Activated naive CD8-positive, alpha-beta T cell treated with anti-CD3 and anti-CD28 coated beads, Interleukin-2, amount 10 ng/mL, durations not matched to agents 7 days and 5 days (primary cell): ENCODE data around the gene ATXN1. TPM values are rescaled to one million over a fixed set of nuclear protein-coding genes. Genes with fewer than 3 reads are reported as not detected.
A peak's percentile ranks its signal among the peaks of the same experiment; 100 is the strongest.

Source experiments
- ATAC-seq: fragments of 150-1000 bp; cut with Tn5 transposase; one replicate; pipeline ENCODE4 v1.10.0; 2021; ENCODE audit warnings: low read depth, moderate library complexity
- POLR2A ChIA-PET: fragments of 350-600 bp; sonication (Branson Sonifier 250); formaldehyde crosslinking; loops from one replicate; lab custom pipeline; 2021; ENCODE audit warnings: antibody characterized with exemption; lab: Charles Lee
- DNase-seq: peaks from one replicate; pipeline ENCODE4 v3.0.0; 2021
- H3K27ac Mint-ChIP-seq: one replicate; pipeline ENCODE4 v1.8.0; 2022; ENCODE audit warnings: mild to moderate bottlenecking, mixed read lengths
- H3K27me3 Mint-ChIP-seq: one replicate; pipeline ENCODE4 v1.8.0; 2022; ENCODE audit warnings: mild to moderate bottlenecking, moderate library complexity, mixed read lengths
- H3K36me3 Mint-ChIP-seq: one replicate; pipeline ENCODE4 v1.8.0; 2021; ENCODE audit warnings: mild to moderate bottlenecking, mixed read lengths
- H3K4me1 Mint-ChIP-seq: one replicate; pipeline ENCODE4 v1.8.0; 2021; ENCODE audit warnings: mixed read lengths
- H3K4me3 Mint-ChIP-seq: one replicate; pipeline ENCODE4 v1.8.0; 2022; ENCODE audit warnings: mild to moderate bottlenecking, moderate library complexity, mixed read lengths
- H3K9me3 Mint-ChIP-seq: one replicate; pipeline ENCODE4 v1.8.0; 2021; ENCODE audit warnings: mixed read lengths
- total RNA-seq, 2 experiments: library from RNA; stranded (reverse); gene quantifications; one replicate each; pipeline ENCODE4 v1.2.3, GENCODE V29; 2021

The ATXN1 gene
- total RNA-seq, 2 experiments from 2014 or later = 63.6 to 67.2 TPM

- peak overlapping the region; percentile 63 for H3K27ac Mint-ChIP-seq
- H3K4me1 Mint-ChIP-seq = peaks cover 39% of the 10 kb centered on the region
- H3K4me3 Mint-ChIP-seq = no peak overlapping the region
These were observed 436.5 kb downstream of the ATXN1 start for GRCh38 chr6:16324606-16325225.

DNA sequence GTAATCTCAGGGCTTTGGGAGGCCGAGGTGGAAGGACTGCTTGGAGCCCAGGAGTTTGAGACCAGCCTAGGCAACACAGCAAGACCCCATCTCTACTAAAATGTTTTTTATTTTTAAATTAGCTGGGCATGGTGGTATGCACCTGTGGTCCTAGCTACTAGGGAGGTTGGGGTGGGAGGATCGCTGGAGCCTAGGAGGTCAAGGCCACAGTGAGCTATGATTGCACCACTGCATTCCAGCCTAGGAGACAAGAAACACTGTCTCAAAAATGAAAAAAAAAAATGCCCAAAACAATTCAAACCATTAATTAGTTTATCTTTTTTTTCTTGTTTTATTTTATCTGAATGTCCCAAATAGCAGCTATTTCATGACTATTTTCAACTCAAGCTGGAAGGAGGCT is 437.1 kb downstream of the ATXN1 start:
- POLR2A ChIA-PET = interaction anchor here (0.7 to 1.5 kb wide), 2 partner anchors 86 to 440 kb away, joined by 3 to 5 read pairs; partner anchors contain the start of gene GMPR
- Mint-ChIP-seq H3K27ac (peak overlapping the region; percentile 88), H3K9me3 (peaks cover 1% of the 10 kb centered on the region), H3K27me3 (no peaks in the 10 kb centered on the region), H3K4me1 (peaks cover 42% of the 10 kb centered on the region), H3K4me3 (no peak overlapping the region), H3K36me3 (peaks cover 17% of the 10 kb centered on the region)
- ATAC-seq = no peak
- DNase-seq = no peak

More at GRCh38 chr6:16324606-16325225, 436.5 kb downstream of the ATXN1 start:
- peaks cover 17% of the 10 kb centered on the region for H3K36me3 Mint-ChIP-seq
- DNase-seq (no peak), ATAC-seq (no peak)
- H3K9me3 Mint-ChIP-seq = peaks cover 1% of the 10 kb centered on the region
- POLR2A ChIA-PET = interaction anchor here (0.7 to 1.5 kb wide), 2 partner anchors 86 to 439 kb away, joined by 3 to 5 read pairs; partner anchors contain the start of gene GMPR
- H3K27me3 Mint-ChIP-seq = no peaks in the 10 kb centered on the region

GRCh38 chr6:16322666-16323312 is 438.5 kb downstream of the ATXN1 start:
- POLR2A ChIA-PET = interaction anchor here (0.6 to 1.5 kb wide), 7 partner anchors 9 to 446 kb away, joined by 3 to 8 read pairs (median 6); partner anchors contain the start of genes ATXN1 and MYLIP
- peaks cover 1% of the 10 kb centered on the region for H3K9me3 Mint-ChIP-seq
- peaks cover 53% of the 10 kb centered on the region for H3K4me1 Mint-ChIP-seq
- peak; percentile 79 for ATAC-seq
- H3K36me3 Mint-ChIP-seq = peaks cover 17% of the 10 kb centered on the region
- DNase-seq = peak; percentile 69
- no peaks in the 10 kb centered on the region for H3K27me3 Mint-ChIP-seq
- peak overlapping the region; percentile 65 for H3K4me3 Mint-ChIP-seq
- peak overlapping the region; percentile 88 for H3K27ac Mint-ChIP-seq

GRCh38 chr6:16321826-16322225 is 439.4 kb downstream of the ATXN1 start:
- DNase-seq (no peak), ATAC-seq (no peak)
- no peak overlapping the region for H3K4me3 Mint-ChIP-seq
- H3K9me3 Mint-ChIP-seq = peaks cover 1% of the 10 kb centered on the region
- peak overlapping the region; percentile 88 for H3K27ac Mint-ChIP-seq
- POLR2A ChIA-PET = interaction anchor here (0.7 to 1.5 kb wide), 3 partner anchors 10 to 447 kb away, joined by 4 to 7 read pairs (median 6); partner anchors contain the start of gene ATXN1
- H3K27me3 Mint-ChIP-seq = no peaks in the 10 kb centered on the region
- H3K4me1 Mint-ChIP-seq = peaks cover 57% of the 10 kb centered on the region
- H3K36me3 Mint-ChIP-seq = peaks cover 17% of the 10 kb centered on the region

DNA sequence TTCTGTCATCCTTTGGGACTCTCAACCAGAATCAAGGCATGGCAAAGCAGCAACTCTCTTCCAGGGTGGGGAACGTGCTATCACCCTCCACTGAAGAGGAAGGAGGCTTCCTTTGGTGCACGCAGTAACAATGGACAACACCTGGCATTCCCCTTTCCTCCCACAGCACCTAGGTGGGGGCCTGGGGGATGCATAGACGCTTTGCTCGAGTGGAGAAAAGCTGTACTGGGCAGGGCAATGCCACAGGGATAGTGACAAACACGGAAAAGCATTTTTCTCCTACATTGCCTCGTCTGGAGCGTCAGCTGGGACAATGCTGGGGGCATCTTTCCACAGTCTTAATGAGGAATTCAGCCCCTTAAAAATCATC is 439.9 kb downstream of the ATXN1 start:
- DNase-seq = no peak
- no peak overlapping the region for H3K4me3 Mint-ChIP-seq
- no peak for ATAC-seq
- H3K27ac Mint-ChIP-seq = peak overlapping the region; percentile 88
- POLR2A ChIA-PET = interaction anchor here (0.7 to 1.5 kb wide), 3 partner anchors 11 to 440 kb away, joined by 3 to 7 read pairs (median 4); partner anchors contain the start of gene ATXN1
- H3K4me1 Mint-ChIP-seq = peaks cover 59% of the 10 kb centered on the region
- H3K9me3 Mint-ChIP-seq = peaks cover 1% of the 10 kb centered on the region
- H3K27me3 Mint-ChIP-seq = no peaks in the 10 kb centered on the region
- peaks cover 12% of the 10 kb centered on the region for H3K36me3 Mint-ChIP-seq

GRCh38 chr6:16320533-16321340 is 440.5 kb downstream of the ATXN1 start:
- Mint-ChIP-seq H3K4me3 (peak overlapping the region; percentile 77), H3K4me1 (peaks cover 59% of the 10 kb centered on the region), H3K9me3 (no peaks in the 10 kb centered on the region), H3K27ac (peak overlapping the region; percentile 96), H3K27me3 (no peaks in the 10 kb centered on the region), H3K36me3 (peaks cover 6% of the 10 kb centered on the region)
- DNase-seq (no peak), ATAC-seq (no peak)
- POLR2A ChIA-PET = interaction anchor here (0.6 to 1.6 kb wide), 4 partner anchors 183 to 441 kb away, joined by 3 to 9 read pairs (median 4); partner anchors contain the start of gene ATXN1

- POLR2A ChIA-PET = interaction anchor here (0.7 to 1.9 kb wide), 7 partner anchors 28 to 1072 kb away, joined by 3 to 9 read pairs (median 4); partner anchors contain the start of genes ATXN1 and GMPR
- Mint-ChIP-seq H3K4me1 (peaks cover 54% of the 10 kb centered on the region), H3K27ac (peak overlapping the region; percentile 96), H3K9me3 (no peaks in the 10 kb centered on the region), H3K27me3 (no peaks in the 10 kb centered on the region), H3K36me3 (no peaks in the 10 kb centered on the region), H3K4me3 (peak overlapping the region; percentile 77)
- DNase-seq (peak; percentile 71), ATAC-seq (peak; percentile 67)
These were observed 441.3 kb downstream of the ATXN1 start for GRCh38 chr6:16319813-16320532.

GRCh38 chr6:16318953-16319720 is 442.1 kb downstream of the ATXN1 start:
- Mint-ChIP-seq H3K27ac (peak overlapping the region; percentile 96), H3K36me3 (no peaks in the 10 kb centered on the region), H3K4me1 (peaks cover 48% of the 10 kb centered on the region), H3K9me3 (no peaks in the 10 kb centered on the region), H3K27me3 (no peaks in the 10 kb centered on the region), H3K4me3 (peak overlapping the region; percentile 77)
- POLR2A ChIA-PET = interaction anchor here (0.8 to 1.9 kb wide), 6 partner anchors 28 to 444 kb away, joined by 3 to 9 read pairs (median 4); partner anchors contain the start of genes ATXN1 and GMPR
- ATAC-seq (no peak), DNase-seq (no peak)

DNA sequence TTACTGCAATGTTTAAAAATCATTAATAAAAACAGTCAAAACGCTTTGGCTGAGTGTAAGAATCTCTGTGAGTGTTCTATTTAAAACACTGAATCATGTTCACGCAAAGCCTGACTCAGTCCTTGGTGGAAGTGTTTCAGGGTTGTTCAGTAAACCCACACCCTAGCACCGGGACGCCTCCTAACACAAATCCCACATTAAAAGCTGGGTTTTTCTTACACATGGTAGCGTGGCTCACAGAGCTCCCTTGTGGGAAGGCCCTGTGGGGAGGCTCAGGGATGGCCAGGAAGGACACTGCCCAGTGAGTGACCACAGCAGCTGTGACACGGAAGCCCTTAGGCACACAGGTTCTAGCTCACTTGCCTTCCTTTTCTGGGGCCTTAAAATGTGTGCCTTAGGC is 442.7 kb downstream of the ATXN1 start:
- no peaks in the 10 kb centered on the region for H3K9me3 Mint-ChIP-seq
- H3K36me3 Mint-ChIP-seq = no peaks in the 10 kb centered on the region
- DNase-seq = no peak
- ATAC-seq = no peak
- H3K4me3 Mint-ChIP-seq = peak overlapping the region; percentile 77
- peak overlapping the region; percentile 96 for H3K27ac Mint-ChIP-seq
- no peaks in the 10 kb centered on the region for H3K27me3 Mint-ChIP-seq
- H3K4me1 Mint-ChIP-seq = peaks cover 46% of the 10 kb centered on the region
- POLR2A ChIA-PET = interaction anchor here (0.9 to 1.9 kb wide), 2 partner anchors 79 to 441 kb away, joined by 4 to 6 read pairs; partner anchors contain the start of gene GMPR

GRCh38 chr6:16316741-16317251 is 444.5 kb downstream of the ATXN1 start:
- H3K36me3 Mint-ChIP-seq = no peaks in the 10 kb centered on the region
- peaks cover 32% of the 10 kb centered on the region for H3K4me1 Mint-ChIP-seq
- H3K9me3 Mint-ChIP-seq = no peaks in the 10 kb centered on the region
- DNase-seq (no peak), ATAC-seq (no peak)
- no peak overlapping the region for H3K4me3 Mint-ChIP-seq
- H3K27ac Mint-ChIP-seq = no peak overlapping the region
- no peaks in the 10 kb centered on the region for H3K27me3 Mint-ChIP-seq
- POLR2A ChIA-PET = interaction anchor here (0.6 to 0.7 kb wide), 2 partner anchors 288 to 632 kb away, joined by 3 to 6 read pairs; no protein-coding TSS in a partner anchor

DNA sequence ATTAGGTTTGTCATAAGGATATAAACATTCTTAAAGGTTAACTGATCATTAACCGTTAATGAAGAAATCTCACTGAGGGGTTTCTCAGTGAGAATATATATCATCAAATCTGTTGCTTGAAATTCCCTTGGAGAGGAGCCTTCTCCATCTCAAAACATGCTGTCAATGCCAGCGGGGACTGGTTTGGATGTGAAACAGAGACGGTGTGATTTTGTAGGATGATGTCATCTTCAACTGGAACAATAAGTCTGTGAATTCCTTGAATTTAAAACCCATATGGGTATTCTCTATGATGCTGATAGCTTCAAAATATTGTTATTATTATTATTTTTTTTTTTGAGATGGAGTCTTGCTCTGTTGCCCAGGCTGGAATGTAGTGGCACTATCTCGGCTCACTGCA is 447.0 kb downstream of the ATXN1 start:
- no peaks in the 10 kb centered on the region for H3K27me3 Mint-ChIP-seq
- no peaks in the 10 kb centered on the region for H3K9me3 Mint-ChIP-seq
- H3K4me1 Mint-ChIP-seq = peaks cover 17% of the 10 kb centered on the region
- H3K4me3 Mint-ChIP-seq = no peak overlapping the region
- POLR2A ChIA-PET = no interaction called here
- H3K27ac Mint-ChIP-seq = no peak overlapping the region
- H3K36me3 Mint-ChIP-seq = peaks cover 2% of the 10 kb centered on the region
- ATAC-seq = no peak
- DNase-seq = no peak
